ENCODE results near the gene PVALEF.

The PVALEF gene

DNA sequence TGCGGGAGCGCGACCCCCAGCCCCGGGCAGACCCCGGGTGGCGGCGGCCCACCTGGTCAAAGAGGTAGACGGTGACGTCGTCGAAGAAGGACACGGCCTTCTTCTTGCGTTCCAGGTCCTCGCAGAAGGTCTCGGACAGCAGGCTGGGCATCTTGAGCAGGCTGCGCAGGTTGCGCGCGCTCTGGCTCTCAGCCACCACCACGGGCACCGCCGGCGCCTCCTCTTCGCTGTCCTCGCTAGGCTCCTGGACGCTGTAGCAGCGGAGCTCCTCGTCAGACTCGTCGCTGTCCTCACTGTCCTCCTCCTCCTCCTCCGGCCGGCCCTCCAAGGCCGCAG lies 45.2 kb upstream of the PVALEF start:
- no peak for DNase-seq (ENCODE audit: low read depth)
- H3K4me3 ChIP-seq (ENCODE audit: low read length): no peak overlapping the region
- TF ChIP-seq, protein P1, sequence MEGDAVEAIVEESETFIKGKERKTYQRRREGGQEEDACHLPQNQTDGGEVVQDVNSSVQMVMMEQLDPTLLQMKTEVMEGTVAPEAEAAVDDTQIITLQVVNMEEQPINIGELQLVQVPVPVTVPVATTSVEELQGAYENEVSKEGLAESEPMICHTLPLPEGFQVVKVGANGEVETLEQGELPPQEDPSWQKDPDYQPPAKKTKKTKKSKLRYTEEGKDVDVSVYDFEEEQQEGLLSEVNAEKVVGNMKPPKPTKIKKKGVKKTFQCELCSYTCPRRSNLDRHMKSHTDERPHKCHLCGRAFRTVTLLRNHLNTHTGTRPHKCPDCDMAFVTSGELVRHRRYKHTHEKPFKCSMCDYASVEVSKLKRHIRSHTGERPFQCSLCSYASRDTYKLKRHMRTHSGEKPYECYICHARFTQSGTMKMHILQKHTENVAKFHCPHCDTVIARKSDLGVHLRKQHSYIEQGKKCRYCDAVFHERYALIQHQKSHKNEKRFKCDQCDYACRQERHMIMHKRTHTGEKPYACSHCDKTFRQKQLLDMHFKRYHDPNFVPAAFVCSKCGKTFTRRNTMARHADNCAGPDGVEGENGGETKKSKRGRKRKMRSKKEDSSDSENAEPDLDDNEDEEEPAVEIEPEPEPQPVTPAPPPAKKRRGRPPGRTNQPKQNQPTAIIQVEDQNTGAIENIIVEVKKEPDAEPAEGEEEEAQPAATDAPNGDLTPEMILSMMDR (conservative IDR thresholded peaks at IDR 0.05; ENCODE audit: low read depth, low read length): no peak

DNA sequence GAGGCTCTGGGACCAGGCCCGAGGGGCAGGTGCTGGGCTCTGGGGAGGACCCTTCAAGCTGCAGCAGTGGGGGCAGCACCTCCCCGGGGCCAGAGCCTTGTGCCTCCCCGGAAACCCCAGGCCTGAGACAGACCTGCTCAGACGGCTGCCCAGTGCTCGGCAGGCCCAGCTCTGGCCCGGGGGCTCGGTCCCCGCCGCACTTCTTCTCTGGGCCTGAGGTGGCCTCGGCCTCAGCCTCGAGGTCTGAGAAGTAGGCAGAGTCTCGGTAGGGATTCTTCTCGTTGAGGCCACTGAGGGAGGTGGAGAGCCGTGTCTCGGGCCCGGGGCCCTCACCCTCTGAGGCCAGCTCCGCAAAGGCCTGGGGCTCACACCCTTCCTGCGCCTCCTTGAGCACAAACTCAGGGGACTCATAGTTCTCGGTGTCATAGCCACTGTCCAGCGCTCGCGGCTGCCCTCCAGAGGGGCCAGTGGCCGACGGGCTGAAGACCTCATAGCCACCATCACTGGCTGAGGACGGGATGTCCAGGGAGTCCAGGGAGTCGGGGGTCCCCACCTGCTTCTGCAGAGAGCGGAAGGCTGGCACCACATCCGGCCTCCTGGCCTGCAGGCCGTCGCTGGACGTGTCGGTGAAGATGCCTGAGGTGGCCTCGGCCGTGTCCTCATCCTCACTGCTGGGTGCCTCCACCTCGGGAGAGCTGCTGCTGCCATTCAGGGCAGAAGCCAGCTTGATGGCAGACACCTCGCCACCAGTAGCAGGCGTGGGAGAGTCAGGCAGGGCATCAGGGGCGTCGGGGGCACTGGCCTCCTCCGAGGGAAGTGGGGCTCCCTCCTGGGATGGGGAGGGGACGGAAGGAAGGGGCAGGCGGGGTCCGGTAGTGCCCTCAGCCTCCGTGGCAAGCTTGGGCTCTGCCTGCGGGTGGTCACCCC lies 44.3 kb upstream of the PVALEF start:
- TF ChIP-seq, protein P1 (conservative IDR thresholded peaks at IDR 0.05; ENCODE audit: low read depth, low read length): no peak
- DNase-seq (ENCODE audit: low read depth): no peak
- no peak overlapping the region for H3K4me3 ChIP-seq (ENCODE audit: low read length)

DNA sequence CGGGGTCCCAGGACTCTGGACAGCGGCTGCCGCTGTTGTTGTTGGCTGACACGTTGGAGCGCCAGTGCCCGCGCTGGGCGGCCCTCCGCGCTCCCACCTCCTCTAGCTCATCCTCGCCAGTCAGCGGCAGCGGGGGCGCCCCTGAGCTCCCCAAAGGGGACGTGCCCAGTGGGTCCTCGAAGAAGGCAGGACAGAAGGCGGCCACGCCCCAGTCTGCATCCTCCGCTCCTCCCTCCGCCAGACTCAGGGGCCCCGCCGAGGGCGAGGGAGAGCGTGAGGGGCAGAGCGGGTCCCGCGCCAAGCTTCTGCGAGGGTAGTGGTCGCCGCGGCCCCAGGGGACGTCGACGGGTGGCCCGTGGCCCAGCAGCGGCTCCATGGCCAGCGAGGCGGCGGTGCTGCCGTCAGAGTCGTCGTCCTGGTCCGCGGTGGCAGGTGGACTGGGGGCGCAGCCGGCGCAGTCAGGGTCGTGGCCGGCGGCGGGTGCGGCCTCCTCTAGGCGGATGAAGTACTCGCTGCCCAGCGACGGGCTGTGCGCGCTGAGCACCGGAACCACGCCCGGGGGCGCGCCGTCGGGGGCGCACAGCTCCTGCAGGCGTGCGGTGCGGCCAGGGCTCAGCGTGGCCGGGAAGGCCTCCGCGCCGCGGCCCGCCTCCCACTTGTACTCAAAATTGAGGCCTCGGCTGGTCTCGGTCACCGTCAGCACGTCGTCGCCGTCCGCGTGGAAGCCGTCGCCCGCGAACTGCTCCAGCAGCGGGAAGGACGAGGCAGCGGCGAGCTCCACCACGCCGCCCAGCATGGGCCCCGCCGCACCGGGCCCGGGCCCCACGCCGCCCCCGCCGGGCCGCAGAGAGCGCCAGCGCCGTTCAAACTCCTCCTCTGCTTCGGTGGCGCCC lies 43.2 kb upstream of the PVALEF start:
- TF ChIP-seq, protein P1 (conservative IDR thresholded peaks at IDR 0.05; ENCODE audit: low read depth, low read length): no peak
- no peak for DNase-seq (ENCODE audit: low read depth)
- no peak overlapping the region for H3K4me3 ChIP-seq (ENCODE audit: low read length)

DNA sequence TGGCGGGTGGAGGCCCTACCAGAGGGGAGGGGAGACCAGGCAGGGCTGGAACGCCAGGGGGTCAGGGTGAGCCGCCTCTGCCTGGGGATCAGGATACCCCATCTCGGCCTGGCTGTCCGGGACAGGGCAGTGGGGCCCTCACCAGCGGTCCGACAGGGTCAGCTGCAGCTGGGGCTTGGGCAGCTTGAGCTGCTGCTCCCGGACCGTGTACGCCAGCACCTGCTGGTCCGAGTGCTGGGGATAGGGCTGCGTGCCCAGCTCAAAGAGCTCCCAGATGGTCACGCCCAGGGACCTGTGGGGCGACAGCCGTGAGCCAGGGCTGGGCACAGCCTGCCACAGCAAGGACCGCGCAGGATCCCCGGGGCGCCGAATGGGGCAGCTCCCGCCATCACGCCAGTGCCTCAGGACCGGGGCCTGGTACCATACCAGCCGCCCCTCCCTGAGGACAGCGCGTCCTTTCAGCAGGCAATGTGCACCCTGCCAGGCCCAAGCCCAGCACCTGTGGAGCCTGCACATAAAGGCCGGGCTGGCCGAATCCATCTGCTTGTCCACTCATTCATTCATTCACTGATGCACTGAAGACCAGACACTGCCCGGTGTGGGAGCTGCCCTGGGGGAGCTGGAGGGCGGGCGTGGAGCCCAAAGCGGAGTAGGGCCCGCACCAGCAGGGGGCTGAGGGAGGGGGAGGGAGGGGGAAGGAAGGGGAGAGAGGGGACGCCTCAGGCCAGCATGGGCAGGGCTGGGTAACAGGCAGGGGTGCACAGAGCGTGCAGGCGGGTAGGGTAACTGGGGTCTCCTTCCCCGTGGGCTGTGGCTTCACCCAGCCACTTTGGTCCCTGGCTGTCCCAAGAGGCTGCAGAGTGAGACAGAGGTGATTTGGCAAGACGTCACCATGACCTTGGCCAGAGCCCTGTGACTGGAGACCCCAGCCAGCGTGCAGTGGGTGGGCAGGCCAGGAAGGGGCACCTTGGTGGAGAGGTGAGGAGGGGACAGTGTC lies 42.0 kb upstream of the PVALEF start:
- no peak for DNase-seq (ENCODE audit: low read depth)
- TF ChIP-seq, protein P1 (conservative IDR thresholded peaks at IDR 0.05; ENCODE audit: low read depth, low read length): no peak
- H3K4me3 ChIP-seq (ENCODE audit: low read length): no peak overlapping the region

DNA sequence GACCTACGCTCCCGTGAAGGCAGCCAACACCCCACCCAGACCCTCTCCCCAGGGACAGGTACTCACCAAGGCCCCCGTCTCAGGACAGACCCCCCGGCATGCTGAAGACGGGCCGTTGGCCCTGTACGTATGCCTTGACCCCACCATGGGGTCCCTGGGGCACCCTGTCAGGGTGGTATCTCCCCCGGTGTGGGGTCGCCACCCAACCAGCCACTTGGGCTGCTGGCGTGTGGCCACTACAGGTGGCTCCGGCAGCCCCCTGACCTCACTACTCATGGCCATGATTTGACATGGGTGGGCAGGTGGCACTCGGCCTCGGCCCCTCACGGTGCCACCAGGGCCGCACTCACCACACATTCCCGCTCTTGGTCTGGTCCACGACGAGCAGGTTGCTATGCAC lies 40.9 kb upstream of the PVALEF start:
- TF ChIP-seq, protein P1 (conservative IDR thresholded peaks at IDR 0.05; ENCODE audit: low read depth, low read length): no peak
- no peak overlapping the region for H3K4me3 ChIP-seq (ENCODE audit: low read length)
- DNase-seq (ENCODE audit: low read depth): no peak

DNA sequence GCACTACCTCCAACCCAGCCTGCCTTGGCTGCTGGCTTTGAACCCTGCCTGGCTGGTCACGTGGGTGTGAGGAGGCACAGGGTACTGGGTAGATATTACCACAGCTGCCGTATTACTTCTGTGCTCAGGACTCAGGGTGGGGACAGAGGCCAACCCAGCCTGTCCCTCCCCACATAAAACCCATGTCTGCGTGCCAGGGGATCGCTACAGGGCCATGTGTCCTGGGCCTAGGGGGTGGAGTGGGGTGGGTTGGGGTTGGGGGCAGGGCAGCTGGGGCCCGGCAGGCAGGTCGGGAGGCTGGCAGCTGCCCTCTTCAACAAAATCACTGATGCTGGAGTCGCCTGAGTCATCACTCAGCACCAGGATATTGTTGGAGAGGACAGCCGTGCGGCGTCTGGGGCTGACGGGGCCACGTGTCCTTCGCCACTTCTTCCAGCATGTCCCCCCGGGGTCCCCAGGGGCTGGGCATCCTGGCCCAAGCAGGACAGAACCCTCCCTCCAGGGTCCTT lies 39.7 kb upstream of the PVALEF start:
- no peak overlapping the region for H3K4me3 ChIP-seq (ENCODE audit: low read length)
- no peak for DNase-seq (ENCODE audit: low read depth)
- TF ChIP-seq, protein P1 (conservative IDR thresholded peaks at IDR 0.05; ENCODE audit: low read depth, low read length): no peak

Data from retinal pigment epithelial cell (primary cell).